Stomach smooth muscle (tissue), 2 donors: ENCODE results near the gene GPR31.
"Not testable (repeated sequence)": the region's sequence is repeated elsewhere in the genome, so short reads cannot be mapped to it uniquely, and the experiment has no call there.

Experiments
- H3K27ac ChIP-seq: one replicate; pipeline ENCODE4 v1.7.0; 2013; ENCODE audit warnings: mild to moderate bottlenecking, low read length, inconsistent platforms
- H3K27me3 ChIP-seq, 2 donors: one replicate each; pipeline ENCODE4 v1.7.0; 2013; ENCODE audit warnings: low read length in 2 of 2; ENCODE audit not compliant: insufficient read depth in 2 of 2, control insufficient read depth in 1 of 2
- H3K36me3 ChIP-seq, 2 donors: one replicate each; pipeline ENCODE4 v1.7.0; 2013; ENCODE audit warnings: low read length in 2 of 2; ENCODE audit not compliant: control insufficient read depth in 2 of 2, insufficient read depth in 2 of 2
- H3K4me1 ChIP-seq: one replicate; pipeline ENCODE4 v1.7.0; 2013; ENCODE audit warnings: low read length; ENCODE audit not compliant: control insufficient read depth, insufficient read depth
- H3K4me3 ChIP-seq, 2 donors: one replicate each; pipeline ENCODE4 v1.7.0; 2013; ENCODE audit warnings: low read length in 2 of 2
- H3K9ac ChIP-seq, 2 donors: one replicate each; pipeline ENCODE4 v1.7.0; 2013; ENCODE audit warnings: low read length in 2 of 2, mild to moderate bottlenecking in 1 of 2
- H3K9me3 ChIP-seq, 2 donors: one replicate each; pipeline ENCODE4 v1.7.0; 2013; ENCODE audit warnings: low read length in 2 of 2; ENCODE audit not compliant: control insufficient read depth in 2 of 2
- donor health status: healthy.
- donor health status: Pancreatic carcinoma.

The GPR31 gene

GRCh38 chr6:167157863-167158262 lies at the start of gene GPR31:
TSS of gene GPR31 (minus strand) at chr6:167157980. CDS start at chr6:167157831, 149 bp downstream.
- Histone ChIP-seq H3K27me3 (peaks cover 3 to 4% of the 10 kb centered on the region in 2 donors), H3K9ac (no peak within 1 kb of the TSS), H3K9me3 (no peaks in the 10 kb centered on the region), H3K27ac (no peak within 1 kb of the TSS), H3K36me3 (no peaks in the 10 kb centered on the region), H3K4me3 (no peak within 1 kb of the TSS), H3K4me1 (no peaks in the 10 kb centered on the region)

GRCh38 chr6:167207527-167207926 lies 49.7 kb upstream of the GPR31 start:
- Histone ChIP-seq H3K9ac (no peak overlapping the region), H3K27me3 (peaks cover 0 to 4% of the 10 kb centered on the region in 2 donors), H3K4me1 (peaks cover 5% of the 10 kb centered on the region), H3K36me3 (no peaks in the 10 kb centered on the region), H3K9me3 (no peaks in the 10 kb centered on the region), H3K4me3 (no peak overlapping the region), H3K27ac (no peak overlapping the region)

- not testable (repeated sequence) for H3K27ac ChIP-seq, H3K27me3 ChIP-seq
Observed at GRCh38 chr6:167205316-167205715, 47.5 kb upstream of the GPR31 start.

GRCh38 chr6:167204059-167204348 lies 46.2 kb upstream of the GPR31 start:
- H3K9ac ChIP-seq, H3K27me3 ChIP-seq, H3K4me1 ChIP-seq, H3K9me3 ChIP-seq, H3K36me3 ChIP-seq, H3K4me3 ChIP-seq: not testable (repeated sequence)
- peak overlapping the region; percentile 49 for H3K27ac ChIP-seq

More at GRCh38 chr6:167205316-167205715, 47.5 kb upstream of the GPR31 start:
- H3K9me3 ChIP-seq, H3K36me3 ChIP-seq, H3K9ac ChIP-seq, H3K4me3 ChIP-seq, H3K4me1 ChIP-seq: not testable (repeated sequence)

GRCh38 chr6:167203261-167204058 lies 45.7 kb upstream of the GPR31 start:
- Histone ChIP-seq H3K27ac (peak overlapping the region; percentile 49), H3K9ac (peak overlapping the region in 1 of 2 donors; percentile 33)
- not testable (repeated sequence) for H3K4me1 ChIP-seq, H3K36me3 ChIP-seq, H3K9me3 ChIP-seq, H3K27me3 ChIP-seq, H3K4me3 ChIP-seq

- H3K9me3 ChIP-seq, H3K36me3 ChIP-seq, H3K4me1 ChIP-seq, H3K27me3 ChIP-seq, H3K4me3 ChIP-seq, H3K9ac ChIP-seq, H3K27ac ChIP-seq: not testable (repeated sequence)
Observed at GRCh38 chr6:167202613-167203012, 44.8 kb upstream of the GPR31 start.

- Histone ChIP-seq H3K4me1 (peaks cover 5% of the 10 kb centered on the region), H3K9me3 (no peaks in the 10 kb centered on the region), H3K27me3 (peaks cover 0 to 2% of the 10 kb centered on the region in 2 donors), H3K4me3 (no peak overlapping the region), H3K27ac (no peak overlapping the region), H3K9ac (no peak overlapping the region), H3K36me3 (no peaks in the 10 kb centered on the region)
Observed at GRCh38 chr6:167200806-167201205, 43.0 kb upstream of the GPR31 start.

- H3K27ac ChIP-seq, H3K4me1 ChIP-seq, H3K36me3 ChIP-seq, H3K4me3 ChIP-seq, H3K9ac ChIP-seq, H3K9me3 ChIP-seq, H3K27me3 ChIP-seq: not testable (repeated sequence)
Observed at GRCh38 chr6:167195941-167196610, 38.3 kb upstream of the GPR31 start.

- H3K4me1 ChIP-seq, H3K27ac ChIP-seq, H3K9ac ChIP-seq, H3K36me3 ChIP-seq, H3K4me3 ChIP-seq, H3K9me3 ChIP-seq, H3K27me3 ChIP-seq: not testable (repeated sequence)
Observed at GRCh38 chr6:167193515-167194125, 35.8 kb upstream of the GPR31 start.

- not testable (repeated sequence) for H3K9me3 ChIP-seq, H3K4me1 ChIP-seq, H3K27me3 ChIP-seq, H3K27ac ChIP-seq, H3K36me3 ChIP-seq, H3K9ac ChIP-seq, H3K4me3 ChIP-seq
Observed at GRCh38 chr6:167191043-167191583, 33.3 kb upstream of the GPR31 start.

GRCh38 chr6:167187275-167187674 lies 29.5 kb upstream of the GPR31 start:
- H3K27ac ChIP-seq, H3K27me3 ChIP-seq, H3K4me1 ChIP-seq, H3K4me3 ChIP-seq, H3K9me3 ChIP-seq, H3K36me3 ChIP-seq, H3K9ac ChIP-seq: not testable (repeated sequence)
